GM18507 (cell line): ENCODE results near the gene GLB1L3.
"Not testable (repeated sequence)": the region's sequence is repeated elsewhere in the genome, so short reads cannot be mapped to it uniquely, and the experiment has no call there.

Experiments used
- DNase-seq: peaks from one replicate; pipeline ENCODE4 v3.0.0; 2011; ENCODE audit warnings: low read depth; ENCODE audit not compliant: insufficient read length; ENCODE audit errors: extremely low spot score
- FAIRE-seq: peaks from 2 replicates; lab custom pipeline; 2011; peaks lifted over from hg19 to GRCh38; lab: Jason Lieb, UNC

The GLB1L3 gene

GRCh38 chr11:134271978-134272377 lies 4.2 kb upstream of the GLB1L3 start:
- DNase-seq: no peak
- FAIRE-seq: no peak

GRCh38 chr11:134272381-134273316 lies 3.5 kb upstream of the GLB1L3 start:
- DNase-seq: no peak
- FAIRE-seq: no peak

GRCh38 chr11:134273317-134273712 lies 2.9 kb upstream of the GLB1L3 start:
- FAIRE-seq: no peak

DNA sequence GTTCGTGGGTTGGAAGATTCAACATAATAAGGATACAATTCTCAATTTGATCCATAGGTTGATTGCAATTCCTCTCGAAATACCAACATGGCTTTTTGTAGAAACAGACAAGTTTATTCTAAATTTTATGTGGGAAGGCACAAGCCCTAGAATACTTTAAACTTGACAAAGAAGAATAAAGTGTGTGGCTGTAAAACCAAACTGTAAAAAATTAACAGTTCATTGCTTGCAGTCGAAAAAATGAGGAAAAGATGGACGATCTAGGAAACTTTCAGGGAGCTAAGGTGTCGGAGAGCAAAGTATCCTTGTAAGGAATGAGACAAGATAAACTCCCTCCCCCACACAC lies 1.0 kb upstream of the GLB1L3 start:
- FAIRE-seq: no peak
- DNase-seq: no peak

More at GRCh38 chr11:134273317-134273712, 2.9 kb upstream of the GLB1L3 start:
- no peak for DNase-seq

DNA sequence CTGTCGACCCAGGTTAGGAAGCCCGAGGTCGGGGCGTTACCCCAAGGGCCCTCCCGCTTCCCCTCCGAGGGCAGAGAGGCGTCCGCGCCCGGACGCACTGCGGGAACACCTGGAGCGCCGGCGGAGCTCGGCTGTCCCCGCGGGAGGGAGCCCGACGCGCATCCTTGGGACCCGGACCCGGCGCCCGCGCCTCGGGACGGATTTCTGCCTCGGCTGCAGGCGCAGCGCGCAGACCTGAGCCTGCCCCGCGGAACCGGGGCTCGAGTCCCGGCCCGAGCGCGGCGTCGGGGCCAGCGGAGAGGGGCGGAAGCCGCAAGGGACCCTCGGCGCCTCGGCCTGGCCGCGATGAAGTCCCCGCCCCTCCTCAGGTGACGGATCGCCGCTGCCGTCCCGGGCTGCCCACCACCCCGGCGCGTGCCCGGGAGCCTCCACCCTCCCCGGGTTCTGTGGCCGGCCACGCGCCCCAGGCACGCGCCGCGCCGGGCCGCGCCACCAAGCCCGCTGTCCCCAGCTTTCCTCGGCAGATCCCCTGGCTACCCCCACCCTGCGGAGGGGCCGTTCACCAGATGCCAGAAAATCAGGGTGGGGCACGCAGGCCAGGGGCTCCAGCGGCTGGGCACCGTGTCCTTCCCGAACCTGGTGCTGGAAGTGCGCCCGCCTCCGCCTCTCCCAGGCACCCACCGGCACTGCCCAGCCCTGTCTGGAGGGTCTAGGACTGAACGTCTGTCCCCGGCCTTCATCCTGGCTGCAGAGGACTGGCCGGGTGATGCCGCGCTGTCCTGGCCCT lies 410 bp downstream of the GLB1L3 start:
- DNase-seq (no peak), FAIRE-seq (no peak)

DNA sequence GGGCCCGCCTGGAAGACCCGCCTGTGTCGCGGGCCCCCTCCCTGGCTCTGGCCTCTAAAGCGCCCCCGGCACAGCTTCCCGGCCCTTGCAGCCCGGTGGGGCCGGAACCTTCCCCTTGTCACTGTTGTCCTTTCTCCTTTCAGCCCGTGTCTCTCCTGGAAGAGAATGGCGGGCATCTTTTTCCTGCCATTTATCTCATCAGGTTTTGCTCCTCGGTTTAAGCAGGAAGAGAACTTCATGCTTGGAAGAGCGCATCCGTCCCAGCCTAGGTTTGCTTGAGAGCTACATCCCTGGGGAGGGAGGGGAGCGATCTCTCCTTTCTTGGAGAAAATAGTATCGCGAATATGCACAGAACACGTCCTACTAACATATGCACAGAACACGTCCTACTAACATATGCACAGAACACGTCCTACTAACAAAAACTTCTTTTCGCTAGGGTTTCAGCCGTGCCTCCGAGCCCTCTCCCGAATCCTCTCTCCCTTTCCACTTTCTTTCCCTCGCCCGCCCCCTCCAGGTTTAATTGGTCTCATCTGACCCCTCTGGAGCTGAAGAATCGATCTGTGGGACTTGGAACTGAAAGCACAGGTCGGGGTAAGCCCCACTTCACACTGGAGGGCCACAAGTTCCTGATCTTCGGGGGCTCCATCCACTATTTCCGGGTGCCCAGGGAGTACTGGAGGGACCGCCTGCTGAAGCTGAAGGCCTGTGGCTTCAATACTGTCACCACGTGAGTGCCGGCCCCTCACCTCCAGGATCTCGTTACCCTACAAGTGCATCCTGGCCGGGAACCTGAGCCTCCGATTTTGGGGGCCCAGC lies 1.2 kb downstream of the GLB1L3 start:
- FAIRE-seq (no peak), DNase-seq (no peak)

GRCh38 chr11:134278356-134278755 lies 2.2 kb downstream of the GLB1L3 start:
- no peak for FAIRE-seq

DNA sequence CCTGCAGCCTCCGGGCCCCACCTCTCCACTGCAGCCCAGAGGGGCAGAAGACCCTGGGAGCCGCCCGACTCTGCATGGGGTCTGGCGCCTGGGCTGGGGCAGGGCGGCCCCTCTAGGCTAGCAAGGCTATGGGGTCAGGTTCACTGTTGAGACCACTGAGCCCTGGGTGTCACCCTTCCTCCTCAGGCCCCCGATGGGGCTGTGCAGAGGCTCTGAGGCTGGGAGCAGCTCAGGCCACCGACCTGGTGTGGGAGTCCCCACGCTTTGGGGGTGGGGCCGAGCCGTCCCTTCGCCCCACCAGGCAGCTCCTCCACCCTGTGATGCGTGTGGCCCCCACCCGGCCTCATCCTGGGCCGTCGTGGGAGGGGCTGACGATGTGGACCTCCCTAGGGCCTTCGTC lies 5.5 kb downstream of the GLB1L3 start:
- DNase-seq, FAIRE-seq: not testable (repeated sequence)

More at GRCh38 chr11:134278356-134278755, 2.2 kb downstream of the GLB1L3 start:
- DNase-seq: no peak

GRCh38 chr11:134282121-134283045 lies 6.2 kb downstream of the GLB1L3 start:
- FAIRE-seq (no peak), DNase-seq (no peak)

GRCh38 chr11:134283461-134284230 lies 7.5 kb downstream of the GLB1L3 start:
- DNase-seq (no peak), FAIRE-seq (no peak)

- DNase-seq, FAIRE-seq: not testable (repeated sequence)
These were observed 8.2 kb downstream of the GLB1L3 start for GRCh38 chr11:134284349-134284748.

GRCh38 chr11:134287561-134287960 lies 11.4 kb downstream of the GLB1L3 start:
- DNase-seq (no peak), FAIRE-seq (no peak)

- DNase-seq (no peak), FAIRE-seq (no peak)
These were observed 12.3 kb downstream of the GLB1L3 start for GRCh38 chr11:134288486-134288885.

DNA sequence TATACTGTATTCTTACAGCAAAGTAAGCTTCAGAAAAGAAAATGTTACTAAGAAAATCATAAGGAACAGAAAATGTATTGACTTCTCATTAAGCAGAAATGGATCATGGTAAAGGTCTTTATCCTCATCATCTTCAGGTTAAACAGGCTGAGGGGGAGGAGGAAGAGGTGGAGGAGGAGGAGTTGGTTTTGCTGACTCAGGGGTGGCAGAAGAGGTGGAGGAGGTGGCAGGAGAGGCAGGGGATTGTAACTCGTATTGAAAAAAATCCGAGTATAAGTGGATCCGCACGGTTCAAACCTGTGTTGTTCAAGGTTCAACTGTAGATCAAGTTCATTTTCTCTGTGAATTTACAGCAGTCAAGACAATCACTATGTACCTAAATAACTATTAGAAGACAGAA lies 13.0 kb downstream of the GLB1L3 start:
- FAIRE-seq: no peak

DNA sequence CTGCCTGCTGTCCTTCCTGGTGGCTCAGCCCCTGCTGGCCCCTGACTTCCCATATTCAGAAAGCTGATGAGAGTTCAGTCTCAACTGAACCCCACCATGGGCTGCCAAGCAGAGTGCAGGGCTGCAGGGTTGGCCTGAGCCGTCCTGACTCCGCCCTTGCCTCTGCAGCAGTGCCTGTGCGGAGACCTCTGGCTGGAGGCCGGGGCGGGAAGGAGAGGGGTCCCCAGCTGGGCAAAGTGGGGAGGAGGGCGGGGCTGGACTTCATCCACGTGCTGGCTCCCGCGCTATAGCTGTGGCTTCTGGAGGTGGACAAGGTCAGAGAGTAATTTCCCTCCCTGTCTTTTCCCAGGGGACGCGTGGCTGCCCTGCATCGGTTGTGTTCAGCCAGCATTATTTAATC lies 13.6 kb downstream of the GLB1L3 start:
- DNase-seq (no peak), FAIRE-seq (no peak)

More for the DNA sequence above, 13.0 kb downstream of the GLB1L3 start:
- no peak for DNase-seq

DNA sequence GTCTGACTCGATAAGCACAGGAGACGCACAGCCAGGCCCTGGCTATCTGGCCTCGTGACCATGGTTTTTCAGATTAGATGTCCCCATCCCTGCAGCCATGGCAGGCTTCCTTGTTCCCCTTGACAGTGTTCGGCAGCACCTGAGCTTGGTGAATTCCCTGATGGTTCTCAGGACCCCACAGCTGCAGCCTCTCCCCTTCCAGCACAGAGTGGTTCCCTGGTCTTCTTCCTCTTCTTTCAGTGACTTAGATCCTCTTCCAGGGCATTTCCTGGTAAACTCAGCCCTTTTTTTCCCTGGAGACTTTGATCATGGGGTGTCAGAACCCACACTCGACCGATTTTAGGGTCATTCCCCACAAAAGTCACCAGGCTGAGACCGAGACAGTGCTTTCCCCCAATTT lies 14.5 kb downstream of the GLB1L3 start:
- no peak for FAIRE-seq

DNA sequence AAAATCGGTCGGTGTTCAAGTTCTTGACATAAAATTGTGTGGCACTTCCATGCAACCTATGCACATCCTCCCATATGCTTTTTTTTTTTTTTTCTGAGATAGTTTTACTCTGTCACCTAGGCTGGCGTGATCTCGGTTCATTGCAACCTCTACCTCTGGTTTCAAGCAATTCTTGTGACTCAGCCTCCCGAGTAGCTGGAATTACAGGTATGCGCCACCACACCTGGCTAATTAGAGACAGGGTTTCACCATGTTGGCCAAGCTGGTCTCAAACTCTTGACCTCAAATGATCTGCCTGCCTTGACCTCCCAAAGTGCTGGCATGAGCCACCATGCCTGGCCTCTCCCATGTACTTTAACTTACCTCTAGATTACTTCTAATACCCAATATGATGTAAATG lies 15.0 kb downstream of the GLB1L3 start:
- no peak for DNase-seq
- FAIRE-seq: no peak

More for the DNA sequence above, 14.5 kb downstream of the GLB1L3 start:
- DNase-seq: no peak

DNA sequence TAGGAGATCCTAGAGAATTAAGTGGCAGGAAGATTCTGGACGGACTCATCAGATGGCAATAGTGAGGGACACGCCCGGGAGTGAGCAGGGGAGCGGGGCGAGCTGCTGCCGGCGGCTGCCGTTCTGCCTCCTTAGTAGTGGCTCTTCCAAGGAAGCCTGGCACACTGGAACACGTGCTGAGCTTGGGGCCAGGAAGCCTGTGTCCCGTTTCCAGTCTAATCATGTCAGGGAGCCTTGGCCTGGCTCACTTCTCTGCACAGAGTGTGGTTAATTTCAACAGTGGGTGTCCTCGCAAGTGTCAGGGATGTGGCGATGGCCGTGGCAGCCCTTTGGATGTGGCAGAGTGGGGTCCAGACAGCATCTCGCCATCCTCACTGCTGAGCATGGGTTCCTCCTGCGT lies 16.5 kb downstream of the GLB1L3 start:
- FAIRE-seq (no peak), DNase-seq (no peak)
